BJ (cell line): ENCODE measurements around the gene GRK3. TPM values are rescaled to one million over a fixed set of nuclear protein-coding genes. Genes with fewer than 3 reads are reported as not detected.
"Not testable (repeated sequence)": the region's sequence is repeated elsewhere in the genome, so short reads cannot be mapped to it uniquely, and the experiment has no call there.

Experiments
- CTCF ChIA-PET: fragments of 350-600 bp; formaldehyde crosslinking; extraction: SDS; loops from one replicate; lab custom pipeline; 2021; ENCODE audit warnings: antibody characterized with exemption, inconsistent platforms; lab: Yijun Ruan, JAX
- POLR2A ChIA-PET: fragments of 300-600 bp; sonication (Branson Sonifier 250); formaldehyde crosslinking; extraction: SDS; loops from one replicate; lab custom pipeline; 2021; ENCODE audit warnings: antibody characterized with exemption; lab: Charles Lee
- DNase-seq: peaks from one replicate; pipeline ENCODE4 v3.0.0-alpha.2; 2011; ENCODE audit warnings: low read depth
- H3K27me3 ChIP-seq: 2 replicates; pipeline ENCODE4 v1.6.0; 2011; ENCODE audit warnings: low read length; ENCODE audit not compliant: control insufficient read depth, insufficient read depth
- H3K36me3 ChIP-seq: 2 replicates; pipeline ENCODE4 v1.5.1; 2011; ENCODE audit warnings: low read length; ENCODE audit not compliant: control insufficient read depth, insufficient read depth
- H3K4me3 ChIP-seq: 2 replicates; pipeline ENCODE4 v1.5.1; 2011; ENCODE audit warnings: low read depth, mild to moderate bottlenecking, control low read depth, low read length
- CTCF ChIP-seq: IDR thresholded peaks from 2 replicates; pipeline ENCODE4 v1.5.1; 2011; ENCODE audit warnings: low read depth, mild to moderate bottlenecking, control low read depth, inconsistent platforms, low read length, moderate library complexity; ENCODE audit not compliant: insufficient read depth
- polyA plus RNA-seq: library from polyadenylated mRNA; depleted of rRNA; stranded (reverse); fragments of >200 nt; gene quantifications from 2 replicates; pipeline ENCODE4 v1.2.3, GENCODE V29; 2011

The GRK3 gene
- polyA plus RNA-seq, 1 experiment = 0.72 TPM

- DNase-seq = no peak
- POLR2A ChIA-PET = no interaction called here
- CTCF ChIA-PET = interaction anchor here (1.0 kb wide), 1 partner anchor 18 kb away, joined by 3 read pairs; no protein-coding TSS in a partner anchor
- H3K4me3 ChIP-seq = no peak overlapping the region
- no peak for TF ChIP-seq CTCF
- H3K27me3 ChIP-seq = no peaks in the 10 kb centered on the region
- H3K36me3 ChIP-seq = no peaks in the 10 kb centered on the region
Observed at GRCh38 chr22:25573841-25574240, 9.4 kb downstream of the GRK3 start.

- ChIA-PET POLR2A (no interaction called here), CTCF (no interaction called here)
- H3K27me3 ChIP-seq = no peaks in the 10 kb centered on the region
- no peak for DNase-seq
- no peak overlapping the region for H3K4me3 ChIP-seq
- H3K36me3 ChIP-seq = no peaks in the 10 kb centered on the region
- TF ChIP-seq CTCF = no peak
Observed at GRCh38 chr22:25574736-25575135, 10.3 kb downstream of the GRK3 start.

DNA sequence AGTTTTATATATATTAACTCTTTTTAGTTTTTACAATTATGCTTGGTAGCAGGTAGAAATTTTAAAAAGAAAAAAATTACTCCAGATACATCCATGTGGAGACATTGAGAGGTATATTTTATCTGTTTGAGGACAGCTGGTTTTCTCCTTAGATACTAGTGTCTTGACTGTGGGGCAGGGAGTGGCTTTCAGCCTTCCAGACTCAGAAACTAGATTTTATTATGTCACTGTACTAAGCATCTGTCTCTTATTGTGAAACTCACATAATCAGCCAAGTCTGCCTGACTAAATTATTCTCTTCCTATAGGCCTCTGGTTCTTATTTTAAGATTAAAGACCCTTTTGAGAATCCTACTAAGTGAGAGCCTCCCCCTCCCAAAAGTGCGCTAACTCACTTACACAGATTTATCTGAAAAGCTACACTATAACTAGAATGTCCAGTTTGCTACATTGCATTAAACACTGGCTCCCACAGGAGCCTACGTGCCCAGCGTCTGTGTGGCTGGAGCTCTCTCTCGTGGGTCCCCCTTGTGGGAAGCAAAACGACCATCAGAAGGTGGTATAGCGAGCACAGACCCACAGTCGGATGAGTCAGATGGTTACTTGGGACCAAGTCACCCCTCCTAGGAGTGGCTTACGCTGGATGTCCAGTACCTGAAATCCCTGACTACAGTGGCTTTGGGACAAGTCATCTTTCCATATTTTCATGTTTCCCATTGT, 11.4 kb downstream of the GRK3 start:
- DNase-seq, POLR2A ChIA-PET, CTCF ChIA-PET, H3K27me3 ChIP-seq, H3K36me3 ChIP-seq, H3K4me3 ChIP-seq: not testable (repeated sequence)

- H3K4me3 ChIP-seq, DNase-seq, POLR2A ChIA-PET, H3K36me3 ChIP-seq, H3K27me3 ChIP-seq: not testable (repeated sequence)
- CTCF ChIA-PET = interaction anchor here (0.6 kb wide), 1 partner anchor 26 kb away, joined by 4 read pairs; no protein-coding TSS in a partner anchor
Observed at GRCh38 chr22:25581452-25581851, 17.0 kb downstream of the GRK3 start.

DNA sequence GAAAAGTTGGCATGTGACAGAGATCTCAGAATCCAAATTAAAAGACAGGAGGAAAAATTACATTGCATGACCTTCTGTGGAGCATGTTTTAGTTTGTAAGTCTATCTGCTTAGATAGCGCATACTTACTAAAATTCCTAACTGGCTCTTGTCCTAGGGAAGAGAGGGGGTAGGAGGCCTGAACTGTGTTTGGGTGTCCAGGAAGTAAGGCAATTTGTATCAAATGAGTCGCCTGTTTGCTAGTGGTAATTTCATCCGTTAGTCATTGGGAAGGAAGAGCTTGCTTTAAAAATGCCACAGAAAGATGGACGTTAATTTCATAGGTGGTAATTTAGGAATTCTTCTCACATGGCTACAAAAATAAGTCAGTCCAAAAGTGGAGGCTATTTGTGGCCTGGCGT, 18.5 kb downstream of the GRK3 start:
- no peak overlapping the region for H3K4me3 ChIP-seq
- no peaks in the 10 kb centered on the region for H3K27me3 ChIP-seq
- TF ChIP-seq CTCF = no peak
- peak; percentile 9 for DNase-seq
- no peaks in the 10 kb centered on the region for H3K36me3 ChIP-seq
- ChIA-PET CTCF (interaction anchor here (1.4 kb wide), 1 partner anchor 16 kb away, joined by 3 read pairs; no protein-coding TSS in a partner anchor), POLR2A (no interaction called here)

- POLR2A ChIA-PET, CTCF ChIA-PET, H3K4me3 ChIP-seq, DNase-seq, H3K36me3 ChIP-seq, H3K27me3 ChIP-seq: not testable (repeated sequence)
Observed at GRCh38 chr22:25584993-25585392, 20.5 kb downstream of the GRK3 start.

- H3K36me3 ChIP-seq, H3K4me3 ChIP-seq, POLR2A ChIA-PET, DNase-seq, H3K27me3 ChIP-seq: not testable (repeated sequence)
- CTCF ChIA-PET = interaction anchor here (0.6 kb wide), 2 partner anchors 24 to 79 kb away, joined by 3 read pairs; no protein-coding TSS in a partner anchor
Observed at GRCh38 chr22:25589664-25590063, 25.2 kb downstream of the GRK3 start.

DNA sequence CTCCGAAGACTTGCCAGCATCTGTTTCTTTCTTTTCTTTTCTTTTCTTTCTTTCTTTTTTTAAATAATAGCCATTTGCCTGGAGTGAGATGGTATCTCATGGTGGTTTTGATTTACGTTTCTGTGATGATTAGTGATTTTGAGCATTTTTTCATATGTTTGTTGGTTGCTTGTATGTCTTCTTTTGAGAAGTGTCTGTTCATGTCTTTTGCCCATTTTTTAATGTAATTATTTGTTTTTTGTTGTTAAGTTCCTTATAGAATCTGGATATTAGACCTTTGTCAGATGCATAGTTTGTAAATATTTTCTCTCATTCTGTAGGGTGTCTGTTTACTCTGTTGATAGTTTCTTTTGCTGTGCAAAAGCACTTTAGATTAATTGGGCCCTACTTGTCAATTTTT, 28.8 kb downstream of the GRK3 start:
- POLR2A ChIA-PET, CTCF ChIA-PET, H3K36me3 ChIP-seq, H3K4me3 ChIP-seq, DNase-seq, H3K27me3 ChIP-seq: not testable (repeated sequence)
